Heart left ventricle (tissue), 16 donors: Measurements from ENCODE around the gene MCTP2. TPM values are rescaled to one million over a fixed set of nuclear protein-coding genes. Genes with fewer than 3 reads are reported as not detected.

Experiments
- ATAC-seq, 4 donors: fragments of 200-7000 bp; cut with Tn5 transposase; one replicate each; pipeline ENCODE4 v1.9.1; 2020 to 2022; ENCODE audit warnings: moderate library complexity in 4 of 4, mild to moderate bottlenecking in 3 of 4, moderate number of reproducible peaks in 1 of 4
- DNase-seq, 5 donors: peaks; one replicate each; pipeline ENCODE4 v3.0.0-alpha.2; 2020
- H3K27ac ChIP-seq, 12 donors: fragments of 200-600 bp; sonication (generic) in 4 of 12; one replicate each; pipeline versions ENCODE4 v1.5.0 to v1.8.0; 2016 to 2022; ENCODE audit warnings: mild to moderate bottlenecking in 2 of 12
- H3K27me3 ChIP-seq, 9 donors: fragments of 200-600 bp; sonication (generic) in 2 of 9; one replicate each; pipeline versions ENCODE4 v1.5.1 to v1.8.0; 2016 to 2022; ENCODE audit warnings: mild to moderate bottlenecking in 3 of 9
- H3K36me3 ChIP-seq, 9 donors: fragments of 200-600 bp; sonication (generic) in 2 of 9; one replicate each; pipeline versions ENCODE4 v1.5.0 to v1.8.0; 2018 to 2022; ENCODE audit warnings: mild to moderate bottlenecking in 2 of 9
- H3K4me1 ChIP-seq, 12 donors: fragments of 200-600 bp; sonication (generic) in 4 of 12; one replicate each; pipeline versions ENCODE4 v1.5.0 to v1.8.0; 2016 to 2022; ENCODE audit warnings: mild to moderate bottlenecking in 3 of 12
- H3K4me3 ChIP-seq, 12 donors: fragments of 200-600 bp; sonication (generic) in 4 of 12; one replicate each; pipeline versions ENCODE4 v1.5.0 to v1.8.0; 2017 to 2022; ENCODE audit warnings: mild to moderate bottlenecking in 9 of 12, moderate library complexity in 4 of 12
- H3K9me3 ChIP-seq, 12 donors: fragments of 200-600 bp; sonication (generic) in 4 of 12; one replicate each; pipeline versions ENCODE4 v1.5.0 to v1.8.0; 2016 to 2022; ENCODE audit warnings: mild to moderate bottlenecking in 1 of 12
- CTCF ChIP-seq, 12 donors: fragments of 200-600 bp; sonication (generic) in 4 of 12; IDR thresholded peaks; one replicate each; pipeline versions ENCODE4 v1.5.0 to v1.8.0; 2018 to 2022; ENCODE audit warnings: antibody characterized with exemption in 12 of 12, mild to moderate bottlenecking in 5 of 12
- POLR2A ChIP-seq, 2 donors: fragments of 450-650 bp; IDR thresholded peaks; one replicate each; pipeline ENCODE4 v1.6.1; 2017; ENCODE audit warnings: antibody characterized with exemption in 2 of 2, mild to moderate bottlenecking in 2 of 2, moderate library complexity in 2 of 2
- WGBS, 4 donors: extraction: QIAGEN DNeasy Blood & Tissue Kit in 2 of 4; methylation state at CpG; one replicate each; pipeline versions ENCODE4 v1.1.5 to v1.1.7; 2013 to 2018; 5-methylcytosine and 5-hydroxymethylcytosine counted together
- intact Hi-C, 10 donors: fragments of 100-400 bp; cut with DNase I; formaldehyde crosslinking; loops; one replicate each; pipeline versions ENCODE4 v1.11.1 to v1.14.2; 2022
- polyA plus RNA-seq, 2 donors: library from polyadenylated mRNA; stranded (reverse); fragments of 200-250 nt; gene quantifications; one replicate each; pipeline ENCODE4 v1.2.3, GENCODE V29; 2013
- total RNA-seq, 9 donors: library from RNA; depleted of rRNA in 2 of 9; stranded (reverse); fragments of >200 nt in 2 of 9; fragmentation: NEBNext Ultra II Directional in 3 of 9; extraction: Animal tissue kit (Norgen Biotek cat#: 25700) in 3 of 9; gene quantifications; one replicate each; pipeline versions ENCODE4 v1.1.0 to v1.2.4, GENCODE V29; 2016 to 2023
- donor health status: ischemic (EF 13 %, LVEDD 7.1; RV severe dilation, severe dysfunction).
- donor health status: healthy with polysubstance abuse.
- donor health status: DM: no; HTN: yes; CAD: no.
- donor health status: DM: no; HTN: no; CAD: no.
- donor health status: ischemic (EF 25% LVEDD 6.9; RV normal size, moderate dysfunction).
- donor health status: ischemic (EF 25% LVEDD 5.7; RV mildly dilated, moderate dysfunction).
- donor health status: healthy.
- donor health status: DM: yes; HTN: yes; CAD: no.
- donor health status: ischemic (EF 35%, LVEDD 5.7; RV mildly dilated, moderate dysfunction).
- donor health status: nonischemic (EF 11% LVEDD 7.7; RV severe dilation, severe dysfunction).
- donor health status: DM: yes; HTN: yes; CAD: no.
- donor health status: PGD.
- donor health status: ischemic (EF 29% LVEDD 5.4; RV normal size, mild dysfunction).
- donor health status: nonischemic (EF 23%, LVEDD 6.1; RV moderate dilation, normal function).

Gene MCTP2
- total and polyA plus RNA-seq, 11 donors, result 0.35 to 12.1 (median 2.0) TPM

GRCh38 chr15:94411285-94411684, 179.9 kb downstream of the MCTP2 start:
- TF ChIP-seq POLR2A (IDR thresholded peaks at IDR 0.05) (no peak), CTCF (IDR thresholded peaks at IDR 0.05) (no peak)
- DNase-seq, result no peak
- no peaks in the 10 kb centered on the region for H3K36me3 ChIP-seq
- H3K9me3 ChIP-seq, result no peaks in the 10 kb centered on the region
- 78 to 86% (median 84%) methylated on average over 5 of the region's 5 CpGs for WGBS, 4 donors
- H3K4me3 ChIP-seq, result no peak overlapping the region
- H3K4me1 ChIP-seq, result no peaks in the 10 kb centered on the region
- intact Hi-C loops, result no loop called here
- no peak overlapping the region for H3K27ac ChIP-seq
- no peak for ATAC-seq
- peaks cover 0 to 22% (median 0%) of the 10 kb centered on the region in 9 donors for H3K27me3 ChIP-seq

- 92 to 96% (median 94%) methylated on average over 2 of the region's 2 CpGs for WGBS, 4 donors
- Histone ChIP-seq H3K27me3 (peaks cover 0 to 17% (median 0%) of the 10 kb centered on the region in 9 donors), H3K9me3 (no peaks in the 10 kb centered on the region), H3K27ac (no peak overlapping the region), H3K36me3 (no peaks in the 10 kb centered on the region), H3K4me1 (no peaks in the 10 kb centered on the region), H3K4me3 (no peak overlapping the region)
- no peak for DNase-seq
- intact Hi-C loops, result no loop called here
- TF ChIP-seq CTCF (IDR thresholded peaks at IDR 0.05), result no peak
- TF ChIP-seq POLR2A (IDR thresholded peaks at IDR 0.05), result no peak
- no peak for ATAC-seq
Measured at GRCh38 chr15:94411846-94412245, 180.5 kb downstream of the MCTP2 start.

GRCh38 chr15:94412979-94413746, 181.8 kb downstream of the MCTP2 start:
- DNase-seq (no peak), ATAC-seq (no peak)
- no peak overlapping the region for H3K27ac ChIP-seq
- H3K4me3 ChIP-seq, result no peak overlapping the region
- H3K27me3 ChIP-seq, result peaks cover 0 to 17% (median 0%) of the 10 kb centered on the region in 9 donors
- no peaks in the 10 kb centered on the region for H3K36me3 ChIP-seq
- TF ChIP-seq POLR2A (IDR thresholded peaks at IDR 0.05), result no peak
- peak in 11 of 12 donors; percentile 24 to 58 (median 34) for TF ChIP-seq CTCF (IDR thresholded peaks at IDR 0.05)
- peaks cover 0 to 6% (median 0%) of the 10 kb centered on the region in 12 donors for H3K4me1 ChIP-seq
- WGBS, 4 donors, result 32 to 34% (median 33%) methylated on average over 6 of the region's 6 CpGs
- intact Hi-C loops, result no loop called here
- no peaks in the 10 kb centered on the region for H3K9me3 ChIP-seq

GRCh38 chr15:94414916-94415315, 183.6 kb downstream of the MCTP2 start:
- H3K9me3 ChIP-seq, result peaks cover 0 to 4% (median 0%) of the 10 kb centered on the region in 12 donors
- WGBS, 4 donors, result 50 to 70% (median 61%) methylated on average over 2 of the region's 2 CpGs

More at GRCh38 chr15:94414916-94415315, 183.6 kb downstream of the MCTP2 start:
- Histone ChIP-seq H3K27ac (no peak overlapping the region), H3K36me3 (no peaks in the 10 kb centered on the region), H3K4me3 (no peak overlapping the region), H3K4me1 (peaks cover 0 to 6% (median 0%) of the 10 kb centered on the region in 12 donors), H3K27me3 (peaks cover 0 to 12% (median 0%) of the 10 kb centered on the region in 9 donors)
- ATAC-seq (no peak), DNase-seq (no peak)
- intact Hi-C loops, result no loop called here
- TF ChIP-seq POLR2A (IDR thresholded peaks at IDR 0.05) (no peak), CTCF (IDR thresholded peaks at IDR 0.05) (no peak)
